Adrenal gland (tissue), 5 donors: Measurements from ENCODE around the gene UBFD1.

Experiments
- POLR2A ChIP-seq, 2 donors: fragments of 450-650 bp; IDR thresholded peaks; one replicate each; pipeline ENCODE4 v1.6.1; 2017; ENCODE audit warnings: antibody characterized with exemption in 2 of 2, mild to moderate bottlenecking in 2 of 2, moderate library complexity in 1 of 2
- TF ChIP-seq, protein P1 (sequence below), 6 experiments: fragments of 450-650 bp in 4 of 6; fragments of 200-600 bp in 2 of 6; sonication (generic) in 1 of 6; IDR thresholded peaks; 1 replicate in 5 of 6; 2 replicates in 1 of 6; pipeline versions ENCODE4 v1.5.1 to v1.8.0; 2016 to 2021; ENCODE audit warnings: antibody characterized with exemption in 6 of 6, mild to moderate bottlenecking in 2 of 6, moderate library complexity in 1 of 6
- donor health status: DM: no; HTN: no; CAD: no.

DNA sequence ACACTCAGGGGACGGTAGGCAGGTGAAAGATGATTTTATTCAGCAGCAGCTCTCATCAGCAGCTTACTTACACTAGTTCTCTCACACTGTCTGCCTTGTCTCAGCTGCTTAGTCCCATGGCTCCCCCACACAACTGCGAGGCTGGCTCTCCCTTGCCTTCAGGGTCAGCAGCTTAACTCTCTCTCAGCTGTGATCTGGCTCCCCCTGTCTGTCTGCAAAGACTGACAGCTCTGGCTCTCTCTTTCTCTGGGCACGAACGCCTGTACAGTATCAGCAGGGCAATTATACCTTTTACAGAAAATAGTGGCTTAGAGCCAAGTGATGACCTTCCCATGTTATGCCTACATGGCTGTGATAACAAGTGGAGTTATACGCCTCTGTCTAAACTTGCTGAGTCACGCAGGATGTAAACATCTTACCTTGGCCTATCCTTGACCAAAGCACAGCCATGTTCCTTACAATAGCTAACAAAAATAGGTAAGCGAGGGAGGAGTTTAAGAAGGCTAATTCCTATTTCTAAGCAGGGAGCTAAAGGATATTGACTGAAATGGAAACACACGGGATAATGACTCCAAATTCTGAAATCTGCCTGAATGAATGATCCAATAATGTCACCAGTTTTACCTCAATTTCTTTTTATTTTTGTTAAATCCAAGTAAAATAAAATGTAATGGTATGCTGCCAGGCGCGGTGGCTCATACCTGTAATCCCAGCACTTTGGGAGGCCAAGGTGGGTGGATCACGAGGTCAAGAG lies 39.7 kb downstream of the UBFD1 start:
- TF ChIP-seq POLR2A (IDR thresholded peaks at IDR 0.05): no peak
- TF ChIP-seq, protein P1, sequence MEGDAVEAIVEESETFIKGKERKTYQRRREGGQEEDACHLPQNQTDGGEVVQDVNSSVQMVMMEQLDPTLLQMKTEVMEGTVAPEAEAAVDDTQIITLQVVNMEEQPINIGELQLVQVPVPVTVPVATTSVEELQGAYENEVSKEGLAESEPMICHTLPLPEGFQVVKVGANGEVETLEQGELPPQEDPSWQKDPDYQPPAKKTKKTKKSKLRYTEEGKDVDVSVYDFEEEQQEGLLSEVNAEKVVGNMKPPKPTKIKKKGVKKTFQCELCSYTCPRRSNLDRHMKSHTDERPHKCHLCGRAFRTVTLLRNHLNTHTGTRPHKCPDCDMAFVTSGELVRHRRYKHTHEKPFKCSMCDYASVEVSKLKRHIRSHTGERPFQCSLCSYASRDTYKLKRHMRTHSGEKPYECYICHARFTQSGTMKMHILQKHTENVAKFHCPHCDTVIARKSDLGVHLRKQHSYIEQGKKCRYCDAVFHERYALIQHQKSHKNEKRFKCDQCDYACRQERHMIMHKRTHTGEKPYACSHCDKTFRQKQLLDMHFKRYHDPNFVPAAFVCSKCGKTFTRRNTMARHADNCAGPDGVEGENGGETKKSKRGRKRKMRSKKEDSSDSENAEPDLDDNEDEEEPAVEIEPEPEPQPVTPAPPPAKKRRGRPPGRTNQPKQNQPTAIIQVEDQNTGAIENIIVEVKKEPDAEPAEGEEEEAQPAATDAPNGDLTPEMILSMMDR (IDR thresholded peaks at IDR 0.05): peak in 3 of 6 experiments; percentile 24 to 32 (median 25)
